H1 (cell line): Measurements from ENCODE around the gene BLOC1S3. TPM values are rescaled to one million over a fixed set of nuclear protein-coding genes. Genes with fewer than 3 reads are reported as not detected.

Experiments
- CTCF ChIA-PET: fragments of 300-600 bp; sonication (Branson Sonifier 250); formaldehyde crosslinking; loops from one replicate; lab custom pipeline; 2021; ENCODE audit not compliant: partially characterized antibody; lab: Charles Lee
- POLR2A ChIA-PET: fragments of 300-600 bp; sonication (Branson Sonifier 250); formaldehyde crosslinking; loops from one replicate; lab custom pipeline; 2021; ENCODE audit warnings: inconsistent platforms; ENCODE audit not compliant: partially characterized antibody; lab: Charles Lee
- DNase-seq, 2 experiments: peaks; one replicate each; pipeline versions ENCODE4 v3.0.0 to v3.0.0-alpha.2; 2010 to 2022; ENCODE audit warnings: low spot score in 2 of 2, low read depth in 1 of 2, mixed read lengths in 1 of 2
- FAIRE-seq: peaks from 2 replicates; lab custom pipeline; 2011; peaks lifted over from hg19 to GRCh38; lab: Jason Lieb, UNC
- H2AFZ ChIP-seq: 2 replicates; pipeline ENCODE4 v1.8.1; 2012; ENCODE audit warnings: low read length, inconsistent platforms
- H2AK5ac ChIP-seq: 2 replicates; pipeline ENCODE4 v1.6.1; 2013; ENCODE audit warnings: low read depth, low read length
- H2BK120ac ChIP-seq: replicated peaks from 2 replicates; pipeline ENCODE3; 2013; ENCODE audit warnings: low read depth, low read length, inconsistent platforms
- H2BK12ac ChIP-seq: 2 replicates; pipeline ENCODE4 v1.6.1; 2013; ENCODE audit warnings: low read depth, low read length
- H2BK15ac ChIP-seq: 2 replicates; pipeline ENCODE4 v1.6.1; 2013; ENCODE audit warnings: low read length
- H2BK20ac ChIP-seq: 2 replicates; pipeline ENCODE4 v1.6.1; 2013; ENCODE audit warnings: low read length
- H2BK5ac ChIP-seq: 2 replicates; pipeline ENCODE4 v1.6.1; 2013; ENCODE audit warnings: low read depth, low read length
- H3K14ac ChIP-seq: 2 replicates; pipeline ENCODE4 v1.6.1; 2013; ENCODE audit warnings: inconsistent platforms; ENCODE audit not compliant: insufficient read length
- H3K18ac ChIP-seq: 2 replicates; pipeline ENCODE4 v1.6.1; 2013; ENCODE audit warnings: low read length; ENCODE audit errors: extremely low read depth
- H3K23ac ChIP-seq: 2 replicates; pipeline ENCODE4 v1.6.1; 2013; ENCODE audit warnings: inconsistent platforms; ENCODE audit not compliant: insufficient read length
- H3K23me2 ChIP-seq: 2 replicates; pipeline ENCODE4 v1.6.1; 2013; ENCODE audit warnings: low read depth, low read length
- H3K27ac ChIP-seq: 2 replicates; pipeline ENCODE4 v1.6.1; 2011; ENCODE audit warnings: low read depth, low read length, inconsistent platforms
- H3K27me3 ChIP-seq, 4 experiments: replicated peaks in 1 of 4; 1 replicate in 1 of 4; 2 replicates in 3 of 4; pipeline versions ENCODE4 v1.6.1 to v1.8.1; 2011 to 2013; ENCODE audit warnings: low read length in 3 of 4, mild to moderate bottlenecking in 3 of 4, inconsistent platforms in 2 of 4, mixed read lengths in 2 of 4, moderate library complexity in 1 of 4; ENCODE audit not compliant: control insufficient read depth in 3 of 4, insufficient read depth in 3 of 4; ENCODE audit errors: extremely low read depth in 1 of 4
- H3K36me3 ChIP-seq, 4 experiments: 2 replicates each; pipeline versions ENCODE4 v1.6.1 to v1.8.1; 2011 to 2013; ENCODE audit warnings: mild to moderate bottlenecking in 4 of 4, low read length in 3 of 4, moderate library complexity in 2 of 4, control low read depth in 1 of 4, inconsistent platforms in 1 of 4; ENCODE audit not compliant: insufficient read depth in 4 of 4, control insufficient read depth in 2 of 4
- H3K4ac ChIP-seq: replicated peaks from 2 replicates; pipeline ENCODE3; 2013; ENCODE audit warnings: low read length, low read depth, mixed read lengths, inconsistent platforms; ENCODE audit not compliant: insufficient read length
- H3K4me1 ChIP-seq, 4 experiments: replicated peaks in 1 of 4; 1 replicate in 1 of 4; 2 replicates in 3 of 4; pipeline versions ENCODE4 v1.6.1 to v1.8.1; 2011 to 2013; ENCODE audit warnings: low read length in 3 of 4, inconsistent platforms in 2 of 4, mixed read lengths in 1 of 4; ENCODE audit not compliant: insufficient read depth in 4 of 4, control insufficient read depth in 3 of 4
- H3K4me2 ChIP-seq, 2 experiments: 2 replicates each; pipeline versions ENCODE4 v1.6.1 to v1.8.1; 2011 to 2013; ENCODE audit warnings: low read depth in 2 of 2, low read length in 2 of 2, control low read depth in 1 of 2, inconsistent platforms in 1 of 2, mild to moderate bottlenecking in 1 of 2; ENCODE audit not compliant: insufficient read depth in 1 of 2
- H3K4me3 ChIP-seq, 4 experiments: fragments of 200-600, 300-600 bp in 1 of 4; sonication (generic), shearing (Covaris generic), sonication (Bioruptor Twin) in 1 of 4; 2 replicates each; pipeline versions ENCODE4 v1.5.1 to v1.8.1; 2011 to 2016; ENCODE audit warnings: low read length in 4 of 4, low read depth in 3 of 4, control low read depth in 2 of 4, inconsistent platforms in 2 of 4, mild to moderate bottlenecking in 2 of 4, mixed read lengths in 1 of 4, moderate library complexity in 1 of 4; ENCODE audit not compliant: insufficient read depth in 2 of 4; ENCODE audit errors: extremely low read depth in 1 of 4
- H3K56ac ChIP-seq: replicated peaks from 2 replicates; pipeline ENCODE3; 2013; ENCODE audit warnings: low read depth, mild to moderate bottlenecking, mixed read lengths, low read length, inconsistent platforms; ENCODE audit not compliant: insufficient read length
- H3K79me1 ChIP-seq: 2 replicates; pipeline ENCODE4 v1.6.1; 2013; ENCODE audit warnings: low read depth, low read length, control low read depth
- H3K79me2 ChIP-seq, 2 experiments: 2 replicates each; pipeline versions ENCODE4 v1.6.1 to v1.8.1; 2012 to 2013; ENCODE audit warnings: low read length in 2 of 2, mild to moderate bottlenecking in 2 of 2, inconsistent platforms in 1 of 2; ENCODE audit not compliant: insufficient read depth in 2 of 2, control insufficient read depth in 1 of 2
- H3K9ac ChIP-seq, 4 experiments: replicated peaks in 1 of 4; 1 replicate in 1 of 4; 2 replicates in 3 of 4; pipeline versions ENCODE4 v1.6.1 to v1.8.1; 2011 to 2013; ENCODE audit warnings: low read depth in 3 of 4, low read length in 3 of 4, control low read depth in 2 of 4, mild to moderate bottlenecking in 2 of 4, moderate library complexity in 2 of 4, inconsistent platforms in 1 of 4; ENCODE audit errors: extremely low read depth in 1 of 4
- H3K9me3 ChIP-seq, 2 experiments: 2 replicates each; pipeline versions ENCODE4 v1.6.1 to v1.8.1; 2012 to 2013; ENCODE audit warnings: mild to moderate bottlenecking in 2 of 2, moderate library complexity in 2 of 2, control low read depth in 1 of 2, inconsistent platforms in 1 of 2, low read depth in 1 of 2, low read length in 1 of 2, mixed read lengths in 1 of 2; ENCODE audit not compliant: insufficient read depth in 2 of 2
- H4K20me1 ChIP-seq, 2 experiments: replicated peaks in 1 of 2; 2 replicates each; pipeline versions ENCODE3 to v1.8.1; 2011 to 2013; ENCODE audit warnings: inconsistent platforms in 2 of 2, low read length in 2 of 2, mild to moderate bottlenecking in 1 of 2; ENCODE audit not compliant: insufficient read depth in 2 of 2, control insufficient read depth in 1 of 2
- H4K5ac ChIP-seq: 2 replicates; pipeline ENCODE4 v1.6.1; 2013; ENCODE audit warnings: low read length, low read depth, mixed read lengths, inconsistent platforms; ENCODE audit not compliant: insufficient read length
- H4K8ac ChIP-seq: 2 replicates; pipeline ENCODE4 v1.8.0; 2013; ENCODE audit warnings: mild to moderate bottlenecking, moderate library complexity, low read length, inconsistent platforms; ENCODE audit not compliant: insufficient read depth; ENCODE audit errors: extremely low read depth
- H4K91ac ChIP-seq: replicated peaks from 2 replicates; pipeline ENCODE3; 2013; ENCODE audit warnings: low read length, mixed read lengths, inconsistent platforms; ENCODE audit not compliant: insufficient read length
- CTBP2 ChIP-seq: IDR thresholded peaks from 2 replicates; pipeline ENCODE4 v1.7.0; 2011; ENCODE audit warnings: borderline replicate concordance, mild to moderate bottlenecking, moderate library complexity, mixed read lengths, low read length; ENCODE audit not compliant: insufficient read depth, insufficient read length
- CTCF ChIP-seq, 3 experiments: IDR thresholded peaks; 1 replicate in 2 of 3; 2 replicates in 1 of 3; pipeline versions ENCODE4 v1.5.1 to v1.6.1; 2011; ENCODE audit warnings: low read length in 3 of 3, mild to moderate bottlenecking in 3 of 3, inconsistent platforms in 2 of 3, low read depth in 1 of 3, moderate library complexity in 1 of 3; ENCODE audit not compliant: insufficient read depth in 1 of 3; ENCODE audit errors: control extremely low read depth in 1 of 3
- RAD21 ChIP-seq, 2 experiments: IDR thresholded peaks in 1 of 2; conservative IDR thresholded peaks in 1 of 2; 2 replicates each; pipeline ENCODE4 v1.6.1; 2011; ENCODE audit warnings: low read depth in 2 of 2, low read length in 2 of 2, improper control_type of control experiment in 1 of 2, inconsistent platforms in 1 of 2, mild to moderate bottlenecking in 1 of 2, moderate library complexity in 1 of 2
- RNF2 ChIP-seq: fragments of 200-900, 300-1000 bp; sonication (generic); IDR thresholded peaks from 2 replicates; pipeline ENCODE4 v1.7.1; 2016; ENCODE audit warnings: borderline replicate concordance, low read depth, mild to moderate bottlenecking, antibody characterized with exemption, low read length; ENCODE audit not compliant: poor library complexity, severe bottlenecking; ENCODE audit errors: missing control alignments
- SIN3A ChIP-seq, 2 experiments: IDR thresholded peaks in 1 of 2; conservative IDR thresholded peaks in 1 of 2; 2 replicates each; pipeline ENCODE4 v1.6.1; 2011 to 2012; ENCODE audit warnings: low read length in 2 of 2, improper control_type of control experiment in 1 of 2, low read depth in 1 of 2, mild to moderate bottlenecking in 1 of 2
- WGBS, 2 experiments: shearing (Covaris generic) in 1 of 2; methylation state at CpG; one replicate each; pipeline versions ENCODE4 v1.1.6 to v1.1.7; 2013 to 2015; ENCODE audit warnings: low lambda C conversion rate in 2 of 2, mixed read lengths in 2 of 2, inconsistent platforms in 1 of 2, low coverage in 1 of 2, missing lambda C conversion rate in 1 of 2; ENCODE audit not compliant: insufficient replicate concordance in 2 of 2, insufficient coverage in 1 of 2, insufficient read length in 1 of 2; ENCODE audit errors: extremely low coverage in 1 of 2, missing lambda C conversion rate in 1 of 2; 5-methylcytosine and 5-hydroxymethylcytosine counted together
- polyA plus RNA-seq, 7 experiments: library from polyadenylated mRNA; depleted of rRNA in 3 of 7; stranded (reverse) in 5 of 7; unstranded in 2 of 7; fragments of >200 nt in 5 of 7; fragments of 200-250 nt in 2 of 7; gene quantifications; 1 replicate in 5 of 7; 2 replicates in 1 of 7; 4 replicates in 1 of 7; pipeline versions ENCODE4 v1.2.1 to v1.2.3, GENCODE V29; 2011 to 2013; ENCODE audit warnings: missing spikeins in 2 of 7, mixed read lengths in 2 of 7
- total RNA-seq: library from RNA; stranded (reverse); fragmentation: NEBNext Ultra II Directional; extraction: Animal tissue kit (Norgen Biotek cat#: 25700); gene quantifications from 2 replicates; pipeline ENCODE4 v1.2.1, GENCODE V29; 2021
- TF ChIP-seq, protein P1 (sequence below): IDR thresholded peaks from 2 replicates; pipeline ENCODE4 v1.6.1; 2011; ENCODE audit warnings: low read length, improper control_type of control experiment

The BLOC1S3 gene
- total and polyA plus RNA-seq, 2 of the 8 experiments (the other 6 are each of a cell fraction or from before 2014, with no cell fraction given) = 6.0 to 6.1 TPM

GRCh38 chr19:45156011-45156630 lies 22.5 kb upstream of the BLOC1S3 start:
- Histone ChIP-seq H3K4me1 (peaks cover 0 to 19% (median 7%) of the 10 kb centered on the region in 4 experiments; a peak in 6 of 7 replicates), H2BK5ac (no peak overlapping the region), H2BK12ac (peak overlapping the region; percentile 50; the same call in 1 of the 2 replicates), H4K20me1 (peaks cover 0 to 10% of the 10 kb centered on the region in 2 experiments), H3K4ac (no peak overlapping the region), H4K5ac (no peak overlapping the region), H2AK5ac (no peak overlapping the region), H2BK120ac (no peak overlapping the region), H3K56ac (no peak overlapping the region), H3K9ac (no peak overlapping the region), H2AFZ (no peak overlapping the region), H3K79me1 (no peaks in the 10 kb centered on the region), H3K27ac (no peak overlapping the region), H3K9me3 (peaks cover 0 to 8% of the 10 kb centered on the region in 2 experiments; a peak in 1 of 4 replicates), H3K79me2 (no peaks in the 10 kb centered on the region), H3K14ac (no peak overlapping the region), H3K4me2 (no peak overlapping the region), H3K23me2 (peaks cover 9% of the 10 kb centered on the region; the same call in 1 of the 2 replicates), H3K4me3 (no peak overlapping the region), H3K23ac (no peak overlapping the region), H4K91ac (no peak overlapping the region), H3K18ac (no peak overlapping the region), H4K8ac (no peak overlapping the region), H3K27me3 (peaks cover 16 to 49% (median 41%) of the 10 kb centered on the region in 4 experiments), H2BK20ac (no peak overlapping the region), H3K36me3 (0 out of 8 replicates have a peak, but pooled peaks cover 0 to 2% (median 0%) of the 10 kb centered on the region in 4 experiments), H2BK15ac (no peak overlapping the region)
- DNase-seq = no peak
- ChIA-PET CTCF (interaction anchor here (0.6 to 2.1 kb wide), 9 partner anchors 10 to 183 kb away, joined by 3 to 10 read pairs (median 4); no protein-coding TSS in a partner anchor), POLR2A (interaction anchor here (1.2 to 3.3 kb wide), 3 partner anchors 9 to 147 kb away, joined by 3 to 21 read pairs (median 7); no protein-coding TSS in a partner anchor)
- no peak for FAIRE-seq
- WGBS, 2 experiments = 84% methylated on average over 11 of the region's 11 CpGs; no CpG with 5 or more reads in 1 of the 2 experiments
- TF ChIP-seq, protein P1, sequence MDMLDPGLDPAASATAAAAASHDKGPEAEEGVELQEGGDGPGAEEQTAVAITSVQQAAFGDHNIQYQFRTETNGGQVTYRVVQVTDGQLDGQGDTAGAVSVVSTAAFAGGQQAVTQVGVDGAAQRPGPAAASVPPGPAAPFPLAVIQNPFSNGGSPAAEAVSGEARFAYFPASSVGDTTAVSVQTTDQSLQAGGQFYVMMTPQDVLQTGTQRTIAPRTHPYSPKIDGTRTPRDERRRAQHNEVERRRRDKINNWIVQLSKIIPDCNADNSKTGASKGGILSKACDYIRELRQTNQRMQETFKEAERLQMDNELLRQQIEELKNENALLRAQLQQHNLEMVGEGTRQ = no peak
- no peak for TF ChIP-seq RNF2
- TF ChIP-seq RAD21 (IDR thresholded peaks at IDR 0.05 in 1 of 2, conservative IDR thresholded peaks at IDR 0.05 in 1 of 2; ENCODE audit: low read depth in 2 of 2, low read length in 2 of 2) = no peak
- no peak for TF ChIP-seq SIN3A (conservative IDR thresholded peaks at IDR 0.05 in 1 of 2, IDR thresholded peaks at IDR 0.05 in 1 of 2; ENCODE audit: low read depth in 1 of 2, low read length in 2 of 2)
- no peak for TF ChIP-seq CTBP2
- TF ChIP-seq CTCF (IDR thresholded peaks at IDR 0.05; ENCODE audit: control extremely low read depth in 1 of 3, insufficient read depth in 1 of 3, low read depth in 1 of 3, low read length in 3 of 3) = no peak
